Measurements from ENCODE around the gene BEND2. TPM values are rescaled to one million over a fixed set of nuclear protein-coding genes. Genes with fewer than 3 reads are reported as not detected.

BEND2 gene
- not detected in 5 replicates for total RNA-seq (2022; extraction: Qiagen RNA extraction; ENCODE audit: low read depth)

GRCh38 chrX:18220786-18221185 lies at the start of gene BEND2:
Gene BEND2 (minus strand): TSS chrX:18220886. CDS start chrX:18220750, 136 bp downstream.

Other genes starting within 250 kb of the BEND2 start
- gene SCML2, start 133.8 kb upstream of the BEND2 start, total RNA-seq (2022; extraction: Qiagen RNA extraction; ENCODE audit: low read depth) = 6.6 to 8.9 TPM (median 7.5 TPM) in 5 replicates
- gene CDKL5, start 204.7 kb upstream of the BEND2 start, total RNA-seq (2022; extraction: Qiagen RNA extraction; ENCODE audit: low read depth) = 2.3 to 5.7 TPM (median 5.1 TPM) in 5 replicates

Data from A549 treated with GW870086 at 1 μM for 4 hours (cell line).